ENCODE measurements around the gene TMUB1.

The TMUB1 gene

GRCh38 chr7:151066273-151066974 is 16.9 kb downstream of the TMUB1 start:
- DNase-seq = no peak

GRCh38 chr7:151065516-151065915 is 17.8 kb downstream of the TMUB1 start:
- DNase-seq = no peak

GRCh38 chr7:151064993-151065392 is 18.3 kb downstream of the TMUB1 start:
- no peak for DNase-seq

GRCh38 chr7:151064454-151064853 is 18.8 kb downstream of the TMUB1 start:
- DNase-seq = no peak

GRCh38 chr7:151063212-151063561 is 20.1 kb downstream of the TMUB1 start:
- DNase-seq = no peak

GRCh38 chr7:151062399-151063211 is 20.7 kb downstream of the TMUB1 start:
- no peak for DNase-seq

GRCh38 chr7:151062111-151062398 is 21.2 kb downstream of the TMUB1 start:
- DNase-seq = no peak

- no peak for DNase-seq
These were observed 21.8 kb downstream of the TMUB1 start for GRCh38 chr7:151061213-151062110.

GRCh38 chr7:151060416-151061212 is 22.7 kb downstream of the TMUB1 start:
- no peak for DNase-seq

GRCh38 chr7:151060113-151060415 is 23.2 kb downstream of the TMUB1 start:
- DNase-seq = no peak

GRCh38 chr7:151059367-151060112 is 23.8 kb downstream of the TMUB1 start, which contains the start of gene SLC4A2:
Gene SLC4A2 (plus strand): TSS chr7:151059589. CDS start chr7:151061988, 2,399 bp downstream.
- DNase-seq = peak; percentile 73

GRCh38 chr7:151058781-151059366 is 24.4 kb downstream of the TMUB1 start:
- no peak for DNase-seq

GRCh38 chr7:151057989-151058780 is 25.1 kb downstream of the TMUB1 start:
- peak; percentile 95 for DNase-seq

- no peak for DNase-seq
These were observed 25.7 kb downstream of the TMUB1 start, which contains the start of gene CDK5 for GRCh38 chr7:151057506-151057988. Gene CDK5 (minus strand): TSS chr7:151057897. CDS start chr7:151057848, 49 bp downstream.

- no peak for DNase-seq
These were observed 26.4 kb downstream of the TMUB1 start for GRCh38 chr7:151056666-151057505.

- DNase-seq = no peak
These were observed 27.0 kb downstream of the TMUB1 start for GRCh38 chr7:151056283-151056665.

GRCh38 chr7:151053751-151054150 is 29.5 kb downstream of the TMUB1 start:
- no peak for DNase-seq

GRCh38 chr7:151053096-151053495 is 30.2 kb downstream of the TMUB1 start:
- DNase-seq = no peak

- DNase-seq = peak; percentile 58
These were observed 32.2 kb downstream of the TMUB1 start for GRCh38 chr7:151051108-151051507.
